Transverse colon (tissue), 4 donors: ENCODE results near the gene DPF3. TPM values are rescaled to one million over a fixed set of nuclear protein-coding genes. Genes with fewer than 3 reads are reported as not detected.

Experiments
- DNase-seq: peaks from one replicate; pipeline ENCODE4 v3.0.0-alpha.2; 2019
- H3K27ac ChIP-seq, 4 donors: fragments of 200-600 bp; sonication (generic); 2 replicates each; pipeline ENCODE4 v1.5.1; 2016 to 2018; ENCODE audit warnings: inconsistent platforms in 4 of 4
- H3K27me3 ChIP-seq: fragments of 200-600 bp; sonication (generic); 2 replicates; pipeline ENCODE4 v1.5.1; 2017; ENCODE audit warnings: inconsistent platforms
- H3K36me3 ChIP-seq, 4 donors: fragments of 200-600 bp; sonication (generic); 2 replicates each; pipeline ENCODE4 v1.5.1; 2017 to 2019; ENCODE audit warnings: inconsistent platforms in 4 of 4
- H3K4me1 ChIP-seq, 4 donors: fragments of 200-600 bp; sonication (generic); 2 replicates each; pipeline ENCODE4 v1.5.1; 2017 to 2020; ENCODE audit warnings: inconsistent platforms in 4 of 4
- H3K4me3 ChIP-seq, 4 donors: fragments of 200-600 bp; sonication (generic); 1 replicate in 1 of 4; 2 replicates in 3 of 4; pipeline versions ENCODE4 v1.5.1 to v1.6.1; 2017 to 2019; ENCODE audit warnings: inconsistent platforms in 4 of 4
- H3K9me3 ChIP-seq, 2 donors: fragments of 200-600 bp; sonication (generic); 2 replicates each; pipeline ENCODE4 v1.5.1; 2017 to 2019; ENCODE audit warnings: inconsistent platforms in 2 of 2
- EP300 ChIP-seq: sonication (generic); formaldehyde crosslinking; IDR thresholded peaks from one replicate; pipeline ENCODE4 v1.6.1; 2017; ENCODE audit warnings: antibody characterized with exemption, low read depth
- POLR2A ChIP-seq: fragments of 450-650 bp; IDR thresholded peaks from one replicate; pipeline ENCODE4 v1.6.1; 2016; ENCODE audit warnings: antibody characterized with exemption, mild to moderate bottlenecking, moderate library complexity
- POLR2AphosphoS5 ChIP-seq, 3 donors: sonication (generic); formaldehyde crosslinking; IDR thresholded peaks; one replicate each; pipeline ENCODE4 v1.6.1; 2016; ENCODE audit warnings: antibody characterized with exemption in 3 of 3
- WGBS, 2 donors: methylation state at CpG; one replicate each; pipeline ENCODE4 v1.1.5; 2018; ENCODE audit warnings: low coverage in 1 of 2; 5-methylcytosine and 5-hydroxymethylcytosine counted together
- in situ Hi-C, 4 donors: fragments of 200-750 bp; cut with MboI; loops; one replicate each; pipeline versions ENCODE4 v1.15.0 to v1.15.1; 2017; ENCODE audit warnings: low sequenced_read_pairs in 3 of 4, low pct_ligation_motif_present in 1 of 4, low pct_unique_long_range_greater_than_20kb in 1 of 4
- intact Hi-C: fragments of 100-400 bp; cut with DNase I; formaldehyde crosslinking; loops from one replicate; pipeline ENCODE4 v1.15.1; 2023; ENCODE audit warnings: low total_unique reads
- total RNA-seq, 4 donors: library from RNA; depleted of rRNA; stranded (reverse); fragments of >200 nt; gene quantifications; one replicate each; pipeline ENCODE4 v1.1.0, GENCODE V29; 2016
- TF ChIP-seq, protein P1 (sequence below), 5 experiments: fragments of 200-600 bp in 3 of 5; fragments of 450-650 bp in 2 of 5; sonication (generic) in 3 of 5; IDR thresholded peaks; 1 replicate in 2 of 5; 2 replicates in 3 of 5; pipeline ENCODE4 v1.5.1; 2016 to 2017; ENCODE audit warnings: antibody characterized with exemption in 5 of 5, inconsistent platforms in 3 of 5, mild to moderate bottlenecking in 2 of 5, moderate library complexity in 1 of 5

DPF3 gene
- total RNA-seq, 4 donors from 2014 or later, result 7.1 to 23.5 (median 10.9) TPM

GRCh38 chr14:72932893-72933292 is 39.0 kb upstream of the DPF3 start:
- TF ChIP-seq, protein P1, sequence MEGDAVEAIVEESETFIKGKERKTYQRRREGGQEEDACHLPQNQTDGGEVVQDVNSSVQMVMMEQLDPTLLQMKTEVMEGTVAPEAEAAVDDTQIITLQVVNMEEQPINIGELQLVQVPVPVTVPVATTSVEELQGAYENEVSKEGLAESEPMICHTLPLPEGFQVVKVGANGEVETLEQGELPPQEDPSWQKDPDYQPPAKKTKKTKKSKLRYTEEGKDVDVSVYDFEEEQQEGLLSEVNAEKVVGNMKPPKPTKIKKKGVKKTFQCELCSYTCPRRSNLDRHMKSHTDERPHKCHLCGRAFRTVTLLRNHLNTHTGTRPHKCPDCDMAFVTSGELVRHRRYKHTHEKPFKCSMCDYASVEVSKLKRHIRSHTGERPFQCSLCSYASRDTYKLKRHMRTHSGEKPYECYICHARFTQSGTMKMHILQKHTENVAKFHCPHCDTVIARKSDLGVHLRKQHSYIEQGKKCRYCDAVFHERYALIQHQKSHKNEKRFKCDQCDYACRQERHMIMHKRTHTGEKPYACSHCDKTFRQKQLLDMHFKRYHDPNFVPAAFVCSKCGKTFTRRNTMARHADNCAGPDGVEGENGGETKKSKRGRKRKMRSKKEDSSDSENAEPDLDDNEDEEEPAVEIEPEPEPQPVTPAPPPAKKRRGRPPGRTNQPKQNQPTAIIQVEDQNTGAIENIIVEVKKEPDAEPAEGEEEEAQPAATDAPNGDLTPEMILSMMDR (IDR thresholded peaks at IDR 0.05), result no peak
- TF ChIP-seq EP300, result no peak
- no peak for TF ChIP-seq POLR2AphosphoS5 (IDR thresholded peaks at IDR 0.05)
- TF ChIP-seq POLR2A, result no peak
- no peaks in the 10 kb centered on the region for H3K36me3 ChIP-seq
- H3K4me1 ChIP-seq, result peaks cover 0 to under 1% (median under 1%) of the 10 kb centered on the region in 4 donors
- H3K4me3 ChIP-seq, result no peak overlapping the region
- H3K27ac ChIP-seq, result no peak overlapping the region
- in situ Hi-C loops (no loop called here), intact Hi-C loops (no loop called here)
- WGBS, 2 donors, result 83 to 92% methylated on average over 4 to 7 of the region's 7 CpGs
- no peaks in the 10 kb centered on the region for H3K27me3 ChIP-seq
- no peak for DNase-seq
- H3K9me3 ChIP-seq, result no peaks in the 10 kb centered on the region

DNA sequence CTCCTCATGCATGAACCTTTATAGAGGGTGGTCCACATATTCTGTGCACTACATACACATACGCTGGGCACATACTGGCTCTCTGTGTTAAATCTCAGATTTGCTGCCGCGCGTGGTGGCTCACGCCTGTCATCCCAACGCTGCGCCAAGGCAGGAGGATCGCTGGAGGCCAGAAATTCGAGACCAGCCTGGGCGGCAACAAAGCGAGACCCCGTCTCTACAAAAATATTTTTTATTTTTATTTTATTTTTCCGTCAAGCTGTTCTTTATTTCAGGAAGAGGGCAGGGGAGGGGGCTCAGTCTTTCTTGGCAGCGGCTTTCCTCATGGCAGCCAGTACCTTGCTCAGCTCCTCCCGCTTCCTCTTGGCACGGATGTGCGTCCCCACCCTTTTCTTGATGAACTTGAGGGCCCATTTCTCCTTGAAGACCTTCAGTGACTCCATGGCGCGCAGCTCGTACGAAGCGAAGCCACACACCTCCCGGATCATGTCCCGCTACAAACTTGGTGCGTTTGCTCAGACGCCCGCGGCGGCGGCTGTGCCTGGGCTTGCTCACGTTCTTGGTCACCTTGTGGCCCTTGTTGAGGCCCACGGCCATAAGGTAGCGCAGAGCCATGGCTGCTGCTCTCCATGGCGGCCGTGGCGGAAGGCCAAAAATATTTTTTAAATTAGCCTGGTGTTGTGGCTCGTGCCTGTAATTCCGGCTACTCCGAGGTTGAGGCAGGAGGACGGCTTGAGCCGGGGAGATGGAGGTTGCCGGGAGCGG is 35.6 kb upstream of the DPF3 start:
- Histone ChIP-seq H3K36me3 (no peaks in the 10 kb centered on the region), H3K27ac (no peak overlapping the region), H3K9me3 (no peaks in the 10 kb centered on the region), H3K4me3 (no peak overlapping the region), H3K27me3 (no peaks in the 10 kb centered on the region), H3K4me1 (peaks cover 0 to 16% (median 5%) of the 10 kb centered on the region in 4 donors)
- intact Hi-C loops, result no loop called here
- 94 to 95% methylated on average over 22 to 43 of the region's 43 CpGs for WGBS, 2 donors
- in situ Hi-C loops, result no loop called here
- no peak for TF ChIP-seq EP300
- no peak for TF ChIP-seq POLR2AphosphoS5 (IDR thresholded peaks at IDR 0.05)
- TF ChIP-seq, protein P1 (IDR thresholded peaks at IDR 0.05), result no peak
- TF ChIP-seq POLR2A, result no peak
- DNase-seq, result no peak

DNA sequence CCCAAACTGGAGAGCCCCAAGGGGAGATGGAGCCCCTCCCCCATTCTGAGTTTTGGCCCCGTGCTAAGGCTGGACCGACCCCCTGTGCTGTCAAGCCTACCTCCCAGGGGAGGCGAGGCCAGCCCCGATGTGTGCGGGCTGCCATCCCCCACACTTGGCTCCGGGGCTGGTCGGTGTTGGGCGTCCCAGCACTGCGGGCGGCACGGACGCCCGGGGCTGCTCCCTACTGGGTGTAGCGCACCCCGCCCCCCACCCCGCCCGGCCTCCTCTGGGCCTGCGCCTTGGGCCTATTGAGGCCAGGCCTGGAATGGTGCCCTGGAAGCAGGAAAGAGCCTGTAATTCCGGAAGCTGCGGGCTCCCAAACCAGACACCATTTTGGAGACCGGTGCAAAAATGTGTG is 35.0 kb upstream of the DPF3 start:
- no peak overlapping the region for H3K4me3 ChIP-seq
- 95 to 100% methylated on average over 1 to 16 of the region's 21 CpGs for WGBS, 2 donors
- no peak for DNase-seq
- intact Hi-C loops, result no loop called here
- H3K9me3 ChIP-seq, result no peaks in the 10 kb centered on the region
- TF ChIP-seq, protein P1 (IDR thresholded peaks at IDR 0.05), result no peak
- TF ChIP-seq POLR2AphosphoS5 (IDR thresholded peaks at IDR 0.05), result no peak
- TF ChIP-seq EP300, result no peak
- no peak for TF ChIP-seq POLR2A
- no peaks in the 10 kb centered on the region for H3K36me3 ChIP-seq
- no peaks in the 10 kb centered on the region for H3K27me3 ChIP-seq
- peaks cover 0 to 16% (median 5%) of the 10 kb centered on the region in 4 donors for H3K4me1 ChIP-seq
- no peak overlapping the region for H3K27ac ChIP-seq
- in situ Hi-C loops, result no loop called here

DNA sequence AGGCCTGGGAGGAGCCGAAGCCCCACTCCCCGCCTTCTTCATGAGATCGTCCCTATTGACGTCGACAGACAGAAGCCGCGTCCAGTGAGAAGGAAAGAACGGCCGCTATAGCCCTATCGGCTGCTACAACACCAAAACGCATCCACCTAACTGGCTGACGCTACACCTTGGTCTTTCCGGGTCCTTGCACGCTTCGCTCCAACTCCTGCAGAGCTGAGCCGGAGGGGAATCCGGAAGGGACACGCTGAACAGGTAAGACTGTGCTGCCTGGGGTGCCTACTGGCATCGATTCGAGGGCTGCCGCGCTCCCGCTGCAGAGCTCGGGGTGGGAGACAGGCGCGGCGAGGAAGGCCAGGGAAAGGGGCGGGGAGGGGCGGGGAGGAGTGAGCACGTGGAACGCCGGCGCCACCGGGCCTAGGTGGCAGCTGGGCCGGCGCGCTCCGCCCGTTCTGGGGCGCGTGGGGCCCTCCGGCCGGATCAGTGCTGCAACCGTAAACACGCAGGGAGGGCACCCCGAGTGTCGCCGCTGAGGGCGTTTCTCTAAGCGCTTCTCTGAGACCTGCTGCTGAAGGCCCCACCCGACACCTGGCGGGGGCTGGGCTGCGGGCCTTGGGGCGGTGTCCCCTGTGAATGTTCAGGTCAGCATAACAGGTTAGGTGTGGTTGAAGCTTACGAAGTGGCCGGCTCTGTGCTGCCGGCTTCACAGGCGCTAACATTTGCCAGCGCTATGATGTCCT is 32.6 kb upstream of the DPF3 start, which contains the start of gene DCAF4:
Gene DCAF4, plus strand, starts transcription at position 173 of the 737 bp plus-strand sequence. CDS start 11,515 bp downstream, outside the sequence.
- H3K27ac ChIP-seq, result peak within 1 kb of the TSS; percentile 78 to 91 (median 86)
- H3K4me3 ChIP-seq, result peak within 1 kb of the TSS; percentile 52 to 72 (median 61)
- peak; percentile 96 for DNase-seq
- intact Hi-C loops, result no loop called here
- peaks cover 0 to 16% (median 5%) of the 10 kb centered on the region in 4 donors for H3K4me1 ChIP-seq
- WGBS, 2 donors, result 1% methylated on average over 49 of the region's 59 CpGs; no CpG with 5 or more reads in 1 of the 2 donors
- no peaks in the 10 kb centered on the region for H3K27me3 ChIP-seq
- TF ChIP-seq, protein P1 (IDR thresholded peaks at IDR 0.05), result no peak
- no peak for TF ChIP-seq EP300
- TF ChIP-seq POLR2A, result peak; percentile 66
- peak in 2 of 3 donors; percentile 19 to 43 for TF ChIP-seq POLR2AphosphoS5 (IDR thresholded peaks at IDR 0.05)
- no peaks in the 10 kb centered on the region for H3K9me3 ChIP-seq
- in situ Hi-C loops, result no loop called here
- H3K36me3 ChIP-seq, result no peaks in the 10 kb centered on the region
